H1 (cell line): ENCODE measurements around the gene CSNK1G2.

Source experiments
- CHD1 ChIP-seq: IDR thresholded peaks from 2 replicates; pipeline ENCODE4 v1.6.1; 2012; ENCODE audit warnings: low read depth, low read length, improper control_type of control experiment
- CTCF ChIP-seq, 3 experiments: IDR thresholded peaks; 1 replicate in 2 of 3; 2 replicates in 1 of 3; pipeline versions ENCODE4 v1.5.1 to v1.6.1; 2011; ENCODE audit warnings: low read length in 3 of 3, mild to moderate bottlenecking in 3 of 3, inconsistent platforms in 2 of 3, low read depth in 1 of 3, moderate library complexity in 1 of 3; ENCODE audit not compliant: insufficient read depth in 1 of 3; ENCODE audit errors: control extremely low read depth in 1 of 3
- KDM1A ChIP-seq: fragments of 200-600, 300-600 bp; sonication (generic); IDR thresholded peaks from 2 replicates; pipeline ENCODE4 v1.7.1; 2016; ENCODE audit warnings: mild to moderate bottlenecking, low read length, borderline replicate concordance
- SIN3A ChIP-seq, 2 experiments: IDR thresholded peaks in 1 of 2; conservative IDR thresholded peaks in 1 of 2; 2 replicates each; pipeline ENCODE4 v1.6.1; 2011 to 2012; ENCODE audit warnings: low read length in 2 of 2, improper control_type of control experiment in 1 of 2, low read depth in 1 of 2, mild to moderate bottlenecking in 1 of 2
- SIX5 ChIP-seq: IDR thresholded peaks from 2 replicates; pipeline ENCODE4 v1.6.1; 2011; ENCODE audit warnings: mild to moderate bottlenecking, low read depth, low read length
- SP1 ChIP-seq: IDR thresholded peaks from 2 replicates; pipeline ENCODE4 v1.6.1; 2011; ENCODE audit warnings: low read depth, low read length

- no peak for TF ChIP-seq CTCF (IDR thresholded peaks at IDR 0.05; ENCODE audit: control extremely low read depth in 1 of 3, insufficient read depth in 1 of 3, low read depth in 1 of 3, low read length in 3 of 3)
- TF ChIP-seq SIX5: no peak
- TF ChIP-seq CHD1: no peak
- no peak for TF ChIP-seq SP1
- no peak for TF ChIP-seq SIN3A (conservative IDR thresholded peaks at IDR 0.05 in 1 of 2, IDR thresholded peaks at IDR 0.05 in 1 of 2; ENCODE audit: low read depth in 1 of 2, low read length in 2 of 2)
- TF ChIP-seq KDM1A: no peak
Measured at GRCh38 chr19:1932395-1932794, 8.6 kb upstream of the CSNK1G2 start.
